ENCODE measurements around the gene CCDC124.

CCDC124 gene

GRCh38 chr19:17989425-17990094, 56.7 kb downstream of the CCDC124 start:
- DNase-seq: no peak

- DNase-seq: no peak
These were observed 60.4 kb downstream of the CCDC124 start for GRCh38 chr19:17993076-17993813.

Measured in NCI-H510A treated with DMSO at 0.1 percent for 48 hours (cell line).